ENCODE results near the gene STX1A.
A peak's percentile ranks its signal among the peaks of the same experiment; 100 is the strongest.

STX1A gene

GRCh38 chr7:73718905-73719805 lies at the start of gene STX1A:
Gene STX1A, minus strand, starts transcription at chr7:73719669. Its CDS starts 38 bp downstream, at chr7:73719631.
- peak; percentile 68 for DNase-seq (ENCODE audit: low spot score)

GRCh38 chr7:73768641-73769480 lies 49.4 kb upstream of the STX1A start:
- DNase-seq (ENCODE audit: low spot score): no peak

- DNase-seq (ENCODE audit: low spot score): no peak
Observed at GRCh38 chr7:73766556-73767229, 47.2 kb upstream of the STX1A start.

GRCh38 chr7:73762659-73762999 lies 43.2 kb upstream of the STX1A start:
- no peak for DNase-seq (ENCODE audit: low spot score)

- DNase-seq (ENCODE audit: low spot score): no peak
Observed at GRCh38 chr7:73761854-73762658, 42.6 kb upstream of the STX1A start.

GRCh38 chr7:73758581-73759138 lies 39.2 kb upstream of the STX1A start:
- no peak for DNase-seq (ENCODE audit: low spot score)

- no peak for DNase-seq (ENCODE audit: low spot score)
Observed at GRCh38 chr7:73749931-73750776, 30.7 kb upstream of the STX1A start.

- no peak for DNase-seq (ENCODE audit: low spot score)
Observed at GRCh38 chr7:73746378-73746777, 26.9 kb upstream of the STX1A start.

- DNase-seq (ENCODE audit: low spot score): no peak
Observed at GRCh38 chr7:73742753-73743641, 23.5 kb upstream of the STX1A start.

GRCh38 chr7:73742338-73742752 lies 22.9 kb upstream of the STX1A start:
- no peak for DNase-seq (ENCODE audit: low spot score)

GRCh38 chr7:73741600-73741999 lies 22.1 kb upstream of the STX1A start:
- no peak for DNase-seq (ENCODE audit: low spot score)

- DNase-seq (ENCODE audit: low spot score): no peak
Observed at GRCh38 chr7:73740771-73741170, 21.3 kb upstream of the STX1A start.

- no peak for DNase-seq (ENCODE audit: low spot score)
Observed at GRCh38 chr7:73740212-73740611, 20.7 kb upstream of the STX1A start.

- DNase-seq (ENCODE audit: low spot score): no peak
Observed at GRCh38 chr7:73739387-73739767, 19.9 kb upstream of the STX1A start.

GRCh38 chr7:73738612-73739386 lies 19.3 kb upstream of the STX1A start, which contains the start of gene ABHD11:
Gene ABHD11, minus strand, starts transcription at chr7:73738802. Its CDS starts 32 bp downstream, at chr7:73738770.
- peak; percentile 99 for DNase-seq (ENCODE audit: low spot score)

- DNase-seq (ENCODE audit: low spot score): peak; percentile 72
Observed at GRCh38 chr7:73738220-73738611, 18.7 kb upstream of the STX1A start.

- no peak for DNase-seq (ENCODE audit: low spot score)
Observed at GRCh38 chr7:73737491-73738219, 18.2 kb upstream of the STX1A start.

- DNase-seq (ENCODE audit: low spot score): no peak
Observed at GRCh38 chr7:73736885-73737284, 17.4 kb upstream of the STX1A start.

Measured in activated CD4-positive, alpha-beta T cell treated with anti-CD3 and anti-CD28 coated beads, Interleukin-2, Interleukin-4, amounts not matched to agents 100 ng/mL and 50 ng/mL, durations not matched to agents 16 hours and 8 hours (primary cell).